GM21786 (cell line): ENCODE data around the gene ELMO1.

Experiments
- ATAC-seq: cut with Tn5 transposase; IDR thresholded peaks from one replicate; pipeline ENCODE4 v1.9.1; 2021; ENCODE audit not compliant: unreplicated experiment

ELMO1 gene

DNA sequence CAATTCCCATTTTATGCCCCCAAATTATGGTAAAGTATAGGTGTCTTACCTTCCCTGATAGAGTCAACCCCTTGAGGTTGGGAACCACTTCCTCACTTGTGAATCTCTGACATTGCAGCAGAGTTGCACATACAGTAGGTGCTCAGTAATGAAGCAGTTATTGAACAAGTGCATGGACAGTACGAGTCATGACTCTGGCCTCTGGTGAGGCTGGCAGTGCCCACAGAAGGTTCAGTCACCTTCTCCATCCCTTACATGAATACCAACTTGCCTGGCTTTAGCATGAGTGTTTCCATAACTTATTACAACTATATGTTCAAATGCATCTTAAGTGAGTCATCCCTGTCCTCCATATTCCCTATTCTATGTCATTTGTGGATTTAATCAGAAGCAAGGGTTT lies 340.0 kb downstream of the ELMO1 start:
- ATAC-seq, result no peak

DNA sequence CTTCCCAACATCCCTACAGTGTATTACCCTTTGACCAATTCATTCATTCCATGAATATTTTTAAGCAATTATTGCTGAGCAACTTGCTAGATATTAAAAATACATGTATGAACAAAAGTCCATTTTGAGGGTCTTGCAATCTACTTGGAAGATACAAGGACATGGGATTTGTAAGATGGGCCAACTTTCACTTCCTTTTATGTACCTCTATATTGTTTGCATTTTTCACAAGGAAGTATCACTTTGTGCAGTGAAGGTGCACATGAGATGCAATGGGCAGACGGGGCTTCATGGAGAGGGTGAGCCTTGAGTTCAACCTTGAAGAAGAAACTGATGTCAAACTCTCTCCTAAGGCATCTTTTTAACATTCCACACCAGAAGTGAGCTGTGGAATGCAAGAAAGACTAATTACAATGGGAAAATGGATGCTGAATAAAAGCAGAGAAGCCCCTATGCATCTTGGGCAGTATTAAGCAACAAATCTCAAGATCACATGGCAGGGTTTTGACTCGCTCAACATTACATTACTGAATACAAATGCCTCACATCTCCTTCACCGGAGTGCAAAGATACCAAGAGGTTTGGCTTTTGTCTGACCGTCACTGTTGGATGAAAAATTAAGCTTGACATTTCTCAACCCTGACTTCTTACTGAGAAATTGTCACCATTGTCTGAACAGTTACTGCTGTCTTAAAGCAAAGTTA lies 341.5 kb downstream of the ELMO1 start:
- no peak for ATAC-seq

DNA sequence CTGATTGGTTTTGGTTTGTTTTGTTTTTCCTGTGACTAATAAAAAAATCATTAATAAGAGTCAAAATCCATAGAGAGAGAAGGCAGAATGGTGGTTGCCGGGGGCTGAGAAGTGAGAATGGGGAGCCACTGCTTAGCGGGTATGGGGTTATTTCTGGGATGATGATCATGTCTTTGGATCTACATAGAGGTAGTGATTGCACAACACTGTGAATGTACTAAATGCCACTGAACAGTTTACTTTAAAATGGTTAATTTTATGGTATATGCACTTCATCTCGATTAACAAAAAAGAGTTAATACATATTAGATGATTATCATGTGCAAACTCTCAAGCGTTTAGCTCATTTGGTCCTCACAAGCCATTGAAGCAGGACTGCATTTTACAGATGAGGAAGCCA lies 342.9 kb downstream of the ELMO1 start:
- ATAC-seq, result no peak

DNA sequence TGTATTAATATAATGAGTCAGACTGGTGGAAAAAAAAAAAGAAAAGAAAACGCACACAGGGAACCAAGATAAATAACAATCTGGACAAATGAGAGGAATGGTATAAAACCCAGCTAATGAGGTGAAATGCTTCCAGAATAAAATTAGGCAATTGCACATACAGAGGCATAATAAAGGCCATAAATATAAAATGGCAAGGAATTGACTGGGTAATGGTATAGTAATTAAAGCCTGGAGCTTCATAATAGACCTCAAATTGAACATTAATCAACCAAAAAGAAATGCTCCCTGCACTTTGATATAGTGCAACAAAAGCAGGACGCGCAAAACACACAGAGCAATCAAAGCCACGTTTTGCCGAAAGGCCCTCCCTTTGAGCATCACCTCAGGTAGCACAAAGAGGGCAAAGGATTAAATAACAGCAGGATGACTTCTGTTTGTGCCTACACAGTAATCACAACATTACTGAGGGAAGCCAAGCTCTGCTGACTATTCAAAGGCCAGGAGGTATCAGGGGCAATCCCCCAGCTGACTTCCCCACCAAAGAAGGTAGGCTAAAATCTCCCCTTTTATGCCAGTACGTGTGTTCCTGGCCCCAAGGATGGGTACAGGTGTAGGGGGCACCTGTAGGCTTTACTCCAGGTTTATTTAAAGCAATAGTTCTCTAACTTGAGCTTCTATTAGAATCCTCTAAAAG lies 343.7 kb downstream of the ELMO1 start:
- no peak for ATAC-seq

DNA sequence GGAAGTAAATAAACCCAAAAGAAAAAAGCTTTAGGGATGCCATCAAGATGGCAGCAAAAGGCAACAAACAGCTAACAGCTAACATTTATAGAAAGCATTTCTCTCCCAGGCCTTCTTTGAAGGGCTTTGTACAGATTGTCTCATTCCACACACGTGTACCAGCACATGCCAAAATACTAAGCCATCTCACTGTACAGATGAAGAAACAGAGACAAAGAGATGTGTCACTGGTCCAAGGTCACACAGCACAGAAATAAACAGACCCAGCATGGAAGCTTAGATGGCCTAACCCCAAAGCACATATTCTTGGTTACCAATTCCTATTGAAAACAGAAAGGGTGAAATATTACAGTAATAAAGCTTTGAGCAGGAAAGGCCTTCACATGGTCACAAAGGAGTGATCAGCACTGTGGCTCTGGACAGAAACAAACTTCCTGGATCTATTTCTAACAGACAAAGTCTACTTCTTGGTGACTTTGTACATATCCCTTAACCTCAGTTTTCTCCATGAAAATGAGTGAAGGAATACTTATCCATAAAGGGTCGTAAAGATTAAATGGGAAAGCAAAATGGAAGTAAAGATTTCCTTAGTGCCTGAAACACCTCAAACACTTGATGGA lies 346.0 kb downstream of the ELMO1 start:
- no peak for ATAC-seq

DNA sequence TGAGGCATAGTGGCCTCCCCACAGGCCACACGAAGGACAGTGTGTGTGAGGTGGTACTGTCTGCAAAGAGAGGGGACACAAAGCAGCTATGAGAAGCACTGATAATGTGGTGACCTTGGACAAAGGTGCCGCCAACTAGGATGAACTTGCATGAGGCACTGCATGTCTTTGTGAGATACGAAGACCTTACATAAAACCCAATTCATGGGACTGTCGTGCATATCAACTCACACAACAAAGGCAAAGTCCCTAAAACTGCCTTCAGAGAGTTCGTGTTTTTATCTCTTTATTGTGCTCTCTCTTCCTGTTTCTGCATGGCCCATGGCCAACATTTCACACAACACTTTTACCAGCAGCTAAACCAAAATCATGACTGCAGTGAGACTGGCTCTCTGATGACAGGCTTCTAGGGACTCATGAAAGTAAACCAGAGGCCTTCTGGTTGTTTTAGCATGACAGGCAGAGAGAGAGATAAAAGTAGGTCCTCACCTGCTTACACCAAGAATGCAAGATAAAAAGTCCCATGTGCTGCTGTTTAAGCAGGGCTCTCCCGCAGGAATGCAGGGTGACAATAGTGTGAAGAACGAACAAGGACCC lies 347.8 kb downstream of the ELMO1 start:
- ATAC-seq, result peak; percentile 55

DNA sequence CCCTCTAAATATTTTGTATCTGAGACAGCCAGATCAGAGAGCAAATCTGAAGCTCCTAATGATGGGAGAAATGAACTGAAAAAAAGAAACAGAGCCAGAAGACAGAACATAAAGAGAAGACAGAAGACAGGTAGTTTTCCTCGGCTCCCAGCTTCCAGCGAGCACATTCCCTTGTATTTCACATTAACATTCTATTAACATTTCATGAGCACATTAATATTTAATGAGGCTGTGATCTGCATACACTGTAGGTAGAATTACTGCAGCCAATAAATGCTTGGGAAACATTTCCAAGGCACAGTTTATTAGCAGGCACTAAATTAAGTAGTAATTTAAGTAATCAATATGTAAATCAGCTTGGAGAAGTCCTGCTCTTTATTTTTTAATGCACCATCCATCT lies 349.9 kb downstream of the ELMO1 start:
- no peak for ATAC-seq

DNA sequence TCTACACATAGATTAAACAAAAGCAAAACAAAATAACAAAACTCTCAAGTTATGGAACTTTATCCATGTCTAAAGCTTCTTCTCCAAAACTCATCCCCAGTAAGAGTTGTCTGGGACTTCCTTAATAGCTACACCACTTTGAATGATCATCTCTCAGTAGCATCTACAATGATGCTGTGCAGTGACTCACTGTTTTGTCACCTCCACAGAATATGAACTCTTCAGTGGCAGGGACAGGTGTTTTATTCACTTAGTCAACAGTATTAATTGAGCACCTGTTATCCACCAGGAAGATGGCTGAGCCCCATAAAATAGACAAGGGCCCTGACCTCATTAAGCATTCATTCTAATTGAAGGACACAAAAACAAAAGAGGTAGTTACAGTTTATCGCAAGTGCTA lies 350.7 kb downstream of the ELMO1 start:
- ATAC-seq, result no peak

DNA sequence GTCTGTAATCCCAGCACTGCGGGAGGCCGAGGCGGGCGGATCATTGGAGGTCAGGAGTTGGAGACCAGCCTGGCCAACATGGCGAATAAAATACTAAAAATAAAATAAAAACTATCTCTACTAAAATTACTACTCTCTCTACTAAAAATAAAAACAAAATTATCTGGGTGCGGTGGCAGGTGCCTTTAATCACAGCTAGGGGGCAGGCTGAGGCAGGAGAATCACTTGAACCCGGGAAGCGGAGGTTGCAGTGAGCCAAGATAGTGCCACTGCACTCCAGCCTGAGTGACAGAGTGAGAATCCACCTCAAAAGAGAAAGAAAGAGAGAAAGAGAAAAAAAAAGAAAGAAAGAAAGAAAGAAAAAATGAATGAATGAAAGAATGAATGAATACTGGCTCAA lies 351.4 kb downstream of the ELMO1 start:
- ATAC-seq, result no peak

DNA sequence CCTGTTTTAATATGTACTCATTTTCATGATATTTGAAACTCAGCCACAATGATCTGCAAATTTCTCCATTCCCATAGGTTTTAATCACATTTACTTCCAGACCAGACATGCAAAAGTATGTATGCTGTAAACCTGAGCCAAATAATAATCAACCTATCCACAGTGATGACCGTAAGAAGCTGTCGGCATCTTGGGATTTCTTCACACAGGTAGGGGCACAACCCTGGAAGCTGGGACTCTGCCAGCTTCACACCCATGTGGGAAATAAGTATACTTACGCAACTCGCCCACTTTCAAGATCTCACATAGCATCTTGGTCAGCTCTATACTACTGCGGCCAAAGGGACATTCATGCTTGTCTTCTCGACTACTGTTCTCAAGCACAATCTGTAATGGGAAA lies 352.3 kb downstream of the ELMO1 start:
- ATAC-seq, result no peak

DNA sequence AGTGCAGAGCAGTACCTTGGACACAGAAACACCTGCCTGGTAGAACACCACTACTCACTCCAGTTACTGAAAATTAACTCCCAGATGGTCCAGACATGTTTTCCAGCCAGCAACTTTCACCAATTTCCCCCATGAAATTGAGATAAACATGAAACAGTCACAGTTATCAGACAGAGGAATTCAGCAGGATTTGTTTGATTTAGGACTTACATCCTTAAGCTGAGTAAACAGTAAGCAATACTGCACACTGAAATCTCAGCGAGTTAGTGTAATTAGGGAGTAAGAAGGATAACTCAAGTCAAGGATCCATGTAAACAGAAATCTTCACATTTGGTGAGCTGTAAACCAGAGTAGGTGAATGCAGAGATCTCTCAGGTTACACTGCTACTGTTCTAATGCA lies 353.5 kb downstream of the ELMO1 start:
- no peak for ATAC-seq

DNA sequence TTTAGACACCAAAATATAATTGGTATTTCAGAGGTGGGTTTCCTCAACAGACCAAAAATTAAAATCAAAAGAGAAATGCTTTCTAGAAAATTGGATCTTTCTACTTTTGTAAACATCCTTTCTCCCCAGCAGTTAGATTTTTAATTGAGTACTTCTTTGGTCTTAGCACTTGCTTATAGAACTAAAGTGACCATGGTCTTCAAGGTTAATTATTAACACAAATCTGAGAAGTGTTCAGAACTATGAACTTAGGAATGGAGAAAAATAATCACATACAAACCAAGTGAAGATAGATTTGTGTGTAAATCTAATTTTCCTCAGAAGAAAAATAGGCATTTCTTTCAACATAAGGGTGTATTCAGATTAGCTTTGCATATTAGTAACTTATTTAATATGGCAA lies 355.4 kb downstream of the ELMO1 start:
- ATAC-seq, result no peak

DNA sequence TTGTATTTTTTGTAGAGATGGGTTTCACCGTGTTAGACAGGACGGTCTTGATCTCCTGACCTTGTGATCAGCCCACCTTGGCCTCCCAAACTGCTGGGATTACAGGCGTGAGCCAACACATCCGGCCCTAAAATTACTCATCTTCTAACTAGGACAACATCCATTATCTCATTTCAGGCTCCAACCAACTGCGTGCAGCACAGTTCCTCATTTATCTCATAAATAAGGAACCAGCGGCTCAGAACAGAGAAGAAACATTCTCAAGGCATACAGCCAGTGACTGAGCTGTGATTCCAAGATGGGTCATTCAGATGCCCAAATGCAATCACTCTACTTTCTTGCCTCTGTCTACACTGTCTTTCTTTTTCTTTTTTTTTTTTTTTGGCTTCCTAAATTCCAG lies 356.1 kb downstream of the ELMO1 start:
- ATAC-seq, result no peak

DNA sequence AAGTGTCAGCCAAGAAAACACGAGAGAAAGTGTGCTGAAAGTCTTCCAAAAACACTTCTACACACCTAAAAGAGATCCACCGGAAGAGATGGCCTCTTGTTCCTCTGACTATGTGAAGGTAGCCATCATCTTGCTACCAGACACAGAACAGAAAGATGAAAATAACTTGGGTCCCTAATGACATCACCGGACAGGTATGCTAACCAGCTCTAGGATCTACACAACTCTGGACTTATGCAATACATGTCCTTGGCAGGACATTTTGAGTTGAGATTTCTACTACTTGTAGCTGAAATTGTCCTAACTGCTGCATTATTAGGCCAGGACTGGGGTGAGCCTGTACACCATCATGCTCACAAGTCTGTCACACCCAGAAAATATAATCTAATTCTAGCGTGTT lies 358.7 kb downstream of the ELMO1 start:
- ATAC-seq, result no peak

DNA sequence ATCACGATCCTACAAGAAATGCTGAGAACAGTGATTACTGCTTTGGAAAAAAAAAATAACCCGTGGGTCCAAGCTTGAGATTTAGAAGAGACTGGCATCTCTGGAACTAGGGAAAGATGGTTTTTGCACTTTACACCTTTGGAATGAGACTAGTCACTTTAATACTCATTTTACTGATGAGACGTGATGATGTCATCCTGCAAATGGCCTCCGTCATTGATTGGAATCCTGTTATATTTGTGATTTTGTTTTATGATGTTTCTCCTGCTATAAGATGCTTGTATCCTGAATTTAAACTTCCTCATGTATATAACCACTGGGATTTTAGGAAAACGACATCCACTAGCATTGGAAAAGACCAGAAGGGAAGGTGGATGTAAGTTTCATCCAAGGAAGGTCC lies 363.1 kb downstream of the ELMO1 start:
- ATAC-seq, result no peak

DNA sequence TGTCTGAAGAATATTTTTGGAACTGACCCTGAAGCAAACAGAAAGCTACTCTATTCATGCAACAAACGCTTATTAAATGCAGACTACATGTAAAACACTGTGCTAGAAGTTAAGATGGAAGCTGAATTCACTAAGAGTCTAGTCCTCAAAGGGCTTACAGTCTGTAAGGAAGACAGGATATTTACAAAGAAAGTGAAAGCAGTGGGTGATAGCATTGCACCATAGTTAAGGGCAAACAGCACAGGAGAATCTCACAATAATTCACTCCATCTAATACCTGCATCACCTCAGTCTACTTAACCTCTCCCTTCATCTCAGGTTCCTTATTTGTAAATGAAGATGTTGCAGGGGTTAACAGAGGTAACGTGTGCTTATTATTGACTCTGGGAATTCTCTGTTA lies 364.4 kb downstream of the ELMO1 start:
- no peak for ATAC-seq

DNA sequence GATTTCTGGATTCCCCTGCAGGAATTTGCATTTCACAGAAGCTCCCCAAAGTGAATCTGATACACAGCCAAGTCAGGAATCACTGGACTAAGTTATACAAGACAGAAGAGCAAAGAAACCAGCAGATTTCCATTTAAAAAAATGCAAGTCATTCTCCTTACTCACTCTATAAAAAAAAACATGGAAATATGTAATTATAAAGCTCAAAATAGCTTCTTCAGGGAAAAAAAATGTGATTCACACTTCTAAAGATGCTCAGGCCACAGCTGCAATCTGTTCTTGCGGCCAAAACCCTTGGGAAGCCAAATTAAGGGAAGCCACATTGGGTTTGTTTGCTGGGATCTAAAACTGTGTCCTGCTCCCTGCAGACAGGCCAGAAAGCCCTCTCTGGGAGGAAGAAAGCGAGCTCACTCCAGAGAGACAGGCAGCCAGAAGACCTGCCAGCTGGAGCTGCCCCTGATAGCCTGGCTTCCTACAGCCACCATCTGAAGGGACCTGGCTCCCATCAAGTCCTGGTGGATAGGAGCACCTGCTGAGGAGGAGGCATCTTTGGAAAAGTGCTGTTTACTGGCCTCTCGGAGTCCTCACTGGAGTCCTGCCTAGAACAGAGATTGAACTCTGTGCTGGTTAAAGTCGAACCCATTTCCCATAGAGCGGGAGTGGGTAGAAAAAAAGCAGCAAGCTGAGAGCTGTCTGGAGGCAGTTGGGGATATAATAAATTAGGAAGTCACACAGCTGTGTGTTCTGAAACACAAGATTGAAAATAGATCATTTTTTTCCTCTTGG lies 365.2 kb downstream of the ELMO1 start:
- ATAC-seq, result no peak

DNA sequence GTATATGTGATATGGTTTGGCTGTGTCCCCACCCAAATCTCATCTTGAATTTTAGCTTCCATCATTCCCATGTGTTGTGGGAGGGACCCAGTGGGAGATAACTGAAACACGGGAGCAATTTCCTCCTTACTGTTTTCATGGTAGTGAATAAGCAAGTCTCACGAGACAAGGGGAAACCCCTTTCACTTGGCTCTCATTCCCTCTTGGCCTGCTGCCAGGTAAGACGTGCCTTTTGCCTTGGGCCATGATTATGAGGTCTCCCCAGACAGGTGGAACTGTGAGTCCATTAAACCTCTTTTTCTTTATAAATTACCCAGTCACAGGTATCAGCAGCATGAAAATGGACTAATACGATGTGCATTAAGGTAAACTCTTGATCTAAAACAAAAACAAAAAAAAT lies 367.2 kb downstream of the ELMO1 start:
- no peak for ATAC-seq

DNA sequence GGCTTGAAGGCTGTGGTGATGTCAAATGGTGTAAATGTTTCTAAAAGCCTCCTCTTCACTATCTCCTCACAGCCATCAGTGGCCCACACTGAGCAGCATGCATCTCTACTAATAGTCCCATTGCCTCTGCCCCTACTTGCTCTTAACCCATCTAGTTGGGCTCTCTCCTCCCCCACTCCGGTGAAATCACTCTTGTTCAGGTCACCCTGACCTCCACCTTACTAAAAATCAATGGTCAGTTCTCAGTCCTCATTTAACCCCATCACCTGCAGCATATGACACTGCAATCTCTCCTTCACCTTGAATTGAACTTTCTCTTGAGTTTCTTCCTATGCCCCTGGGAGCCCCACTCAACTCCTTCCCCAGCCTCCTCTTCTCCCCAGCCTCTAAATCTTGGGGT lies 369.2 kb downstream of the ELMO1 start:
- no peak for ATAC-seq

DNA sequence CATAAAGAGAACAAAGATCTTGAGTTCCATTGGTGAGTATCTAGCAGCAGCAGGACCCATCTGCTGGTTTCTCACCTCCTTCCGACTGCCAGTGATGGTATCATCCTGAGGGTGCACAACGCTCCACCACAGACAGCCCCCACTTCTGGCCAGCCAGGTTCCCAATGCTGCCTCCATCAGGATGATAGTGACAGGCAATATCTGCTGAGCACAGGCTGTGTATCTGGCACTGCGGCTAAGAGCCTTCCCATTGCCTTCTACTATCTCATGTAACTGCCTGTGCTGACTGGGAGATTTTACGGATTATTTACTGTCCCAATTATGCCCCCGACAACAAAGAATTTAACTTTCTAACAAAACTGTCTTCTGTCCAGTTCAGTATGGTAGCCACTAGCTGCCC lies 372.0 kb downstream of the ELMO1 start:
- ATAC-seq, result no peak

DNA sequence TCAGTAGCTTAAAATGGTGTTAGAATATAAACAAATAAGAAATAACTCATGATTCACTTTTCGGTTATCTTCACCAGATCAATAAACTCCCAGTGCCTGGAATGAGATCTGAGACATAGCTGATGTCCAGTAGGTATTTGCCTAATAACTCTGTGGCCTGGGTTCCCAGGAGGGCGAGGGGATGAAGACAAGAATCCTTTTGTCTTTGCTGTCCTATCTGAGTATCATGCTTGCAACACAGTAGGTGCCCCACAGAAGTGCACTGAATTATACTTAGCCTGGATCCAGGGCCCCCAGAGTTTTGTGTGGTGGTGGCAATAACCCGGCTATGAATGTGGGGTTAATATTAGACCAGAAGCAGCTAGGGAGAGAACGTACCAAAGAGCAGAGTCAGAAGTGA lies 374.3 kb downstream of the ELMO1 start:
- ATAC-seq, result no peak
